Liver (tissue), 9 donors: ENCODE results near the gene ETV6. TPM values are rescaled to one million over a fixed set of nuclear protein-coding genes. Genes with fewer than 3 reads are reported as not detected.

ENCODE experiments used
- DNase-seq: peaks from one replicate; pipeline ENCODE4 v3.0.0-alpha.2; 2017; ENCODE audit warnings: low spot score
- H3K27ac ChIP-seq, 2 donors: one replicate each; pipeline ENCODE4 v1.7.0; 2013; ENCODE audit warnings: inconsistent platforms in 2 of 2, low read length in 2 of 2, control low read depth in 1 of 2, low read depth in 1 of 2, mild to moderate bottlenecking in 1 of 2
- H3K27me3 ChIP-seq, 4 donors: one replicate each; pipeline versions ENCODE4 v1.6.1 to v1.7.0; 2013; ENCODE audit warnings: low read length in 3 of 4, inconsistent platforms in 1 of 4, mild to moderate bottlenecking in 1 of 4, moderate library complexity in 1 of 4; ENCODE audit not compliant: control insufficient read depth in 4 of 4, insufficient read depth in 4 of 4
- H3K36me3 ChIP-seq, 4 donors: one replicate each; pipeline versions ENCODE4 v1.6.1 to v1.7.0; 2013; ENCODE audit warnings: low read length in 3 of 4, mild to moderate bottlenecking in 3 of 4, low read depth in 1 of 4, moderate library complexity in 1 of 4; ENCODE audit not compliant: control insufficient read depth in 4 of 4, insufficient read depth in 3 of 4
- H3K4me1 ChIP-seq, 4 donors: one replicate each; pipeline versions ENCODE4 v1.6.1 to v1.7.0; 2013; ENCODE audit warnings: low read length in 3 of 4, mild to moderate bottlenecking in 3 of 4, moderate library complexity in 1 of 4; ENCODE audit not compliant: control insufficient read depth in 4 of 4, insufficient read depth in 4 of 4
- H3K4me3 ChIP-seq, 3 donors: one replicate each; pipeline versions ENCODE4 v1.6.1 to v1.7.0; 2013; ENCODE audit warnings: low read length in 3 of 3, control low read depth in 1 of 3, low read depth in 1 of 3, mild to moderate bottlenecking in 1 of 3
- H3K9ac ChIP-seq, 2 donors: one replicate each; pipeline ENCODE4 v1.7.0; 2013; ENCODE audit warnings: low read length in 2 of 2, mild to moderate bottlenecking in 2 of 2, moderate library complexity in 2 of 2, control low read depth in 1 of 2, low read depth in 1 of 2
- H3K9me3 ChIP-seq, 4 donors: one replicate each; pipeline versions ENCODE4 v1.6.1 to v1.7.0; 2013; ENCODE audit warnings: low read length in 3 of 4; ENCODE audit not compliant: control insufficient read depth in 4 of 4
- CTCF ChIP-seq: fragments of 150-350 bp; IDR thresholded peaks from 2 replicates; pipeline ENCODE4 v1.5.1; 2017; ENCODE audit warnings: improper control_type of control experiment, low read depth, low read length; ENCODE audit not compliant: missing input control
- EGR1 ChIP-seq, 2 donors: IDR thresholded peaks; 2 replicates each; pipeline ENCODE4 v1.6.1; 2016 to 2018; ENCODE audit warnings: antibody characterized with exemption in 2 of 2, low read depth in 2 of 2
- FOXA1 ChIP-seq: IDR thresholded peaks from 2 replicates; pipeline ENCODE4 v1.6.1; 2016; ENCODE audit warnings: antibody characterized with exemption
- FOXA2 ChIP-seq: IDR thresholded peaks from 2 replicates; pipeline ENCODE4 v1.6.1; 2016; ENCODE audit warnings: antibody characterized with exemption
- GABPA ChIP-seq, 2 donors: IDR thresholded peaks in 1 of 2; conservative IDR thresholded peaks in 1 of 2; 2 replicates each; pipeline ENCODE4 v1.6.1; 2016; ENCODE audit warnings: antibody characterized with exemption in 2 of 2, mild to moderate bottlenecking in 1 of 2, moderate library complexity in 1 of 2
- HNF4A ChIP-seq, 2 donors: conservative IDR thresholded peaks; 2 replicates each; pipeline ENCODE4 v1.6.1; 2016; ENCODE audit warnings: antibody characterized with exemption in 2 of 2, mild to moderate bottlenecking in 2 of 2
- HNF4G ChIP-seq: IDR thresholded peaks from 2 replicates; pipeline ENCODE4 v1.6.1; 2016; ENCODE audit warnings: antibody characterized with exemption
- JUND ChIP-seq, 2 donors: IDR thresholded peaks; 2 replicates each; pipeline ENCODE4 v1.6.1; 2016; ENCODE audit warnings: antibody characterized with exemption in 2 of 2
- MAX ChIP-seq: IDR thresholded peaks from 2 replicates; pipeline ENCODE4 v1.6.1; 2016; ENCODE audit warnings: antibody characterized with exemption
- NR2F2 ChIP-seq: IDR thresholded peaks from 2 replicates; pipeline ENCODE4 v1.6.1; 2016; ENCODE audit warnings: antibody characterized with exemption
- RAD21 ChIP-seq, 2 donors: IDR thresholded peaks; 2 replicates each; pipeline ENCODE4 v1.6.1; 2016; ENCODE audit warnings: antibody characterized with exemption in 2 of 2, mild to moderate bottlenecking in 2 of 2
- REST ChIP-seq: IDR thresholded peaks from 2 replicates; pipeline ENCODE4 v1.6.1; 2016; ENCODE audit warnings: antibody characterized with exemption, mild to moderate bottlenecking
- RXRA ChIP-seq, 2 donors: IDR thresholded peaks; 2 replicates each; pipeline ENCODE4 v1.6.1; 2017 to 2018; ENCODE audit warnings: antibody characterized with exemption in 2 of 2, mild to moderate bottlenecking in 1 of 2
- SP1 ChIP-seq: IDR thresholded peaks from 2 replicates; pipeline ENCODE4 v1.6.1; 2018; ENCODE audit warnings: antibody characterized with exemption, mild to moderate bottlenecking
- TAF1 ChIP-seq: conservative IDR thresholded peaks from 2 replicates; pipeline ENCODE4 v1.6.1; 2016; ENCODE audit warnings: antibody characterized with exemption, mild to moderate bottlenecking
- YY1 ChIP-seq: IDR thresholded peaks from 2 replicates; pipeline ENCODE4 v1.6.1; 2016; ENCODE audit warnings: antibody characterized with exemption, mild to moderate bottlenecking
- ZBTB33 ChIP-seq: IDR thresholded peaks from 2 replicates; pipeline ENCODE4 v1.6.1; 2016; ENCODE audit warnings: antibody characterized with exemption
- WGBS: extraction: QIAGEN DNeasy Blood & Tissue Kit; methylation state at CpG from one replicate; pipeline ENCODE4 v1.1.7; 2013; 5-methylcytosine and 5-hydroxymethylcytosine counted together
- polyA plus RNA-seq, 2 donors: library from polyadenylated mRNA; stranded (reverse) in 1 of 2; unstranded in 1 of 2; fragments of 200-250 nt in 1 of 2; fragments of >200 nt in 1 of 2; fragmentation: Nextera tagmentation in 1 of 2; extraction: Ambion mirVana in 1 of 2; gene quantifications; one replicate each; pipeline versions ENCODE4 v1.2.1 to v1.2.3, GENCODE V29; 2013 to 2015
- total RNA-seq, 2 donors: library from RNA; depleted of rRNA; stranded (reverse); fragments of >200 nt; gene quantifications; one replicate each; pipeline ENCODE4 v1.2.3, GENCODE V29; 2014
- TF ChIP-seq, protein P1 (sequence below): IDR thresholded peaks from 2 replicates; pipeline ENCODE4 v1.6.1; 2016; ENCODE audit warnings: antibody characterized with exemption
- donor health status: healthy.
- donor health status: healthy.
- donor health status: healthy.
- donor health status: healthy.
- donor health status: healthy.

The ETV6 gene
- total and polyA plus RNA-seq, 4 donors: 2.0 to 6.2 (median 3.5) TPM

GRCh38 chr12:11655842-11656241 lies 6.4 kb downstream of the ETV6 start:
- no peaks in the 10 kb centered on the region for H3K9me3 ChIP-seq
- H3K27me3 ChIP-seq: no peaks in the 10 kb centered on the region
- H3K27ac ChIP-seq: no peak overlapping the region
- H3K4me3 ChIP-seq: no peak overlapping the region
- TF ChIP-seq CTCF (no peak), ZBTB33 (no peak), FOXA1 (no peak), FOXA2 (no peak), RAD21 (IDR thresholded peaks at IDR 0.05) (no peak), TAF1 (no peak), HNF4G (no peak), HNF4A (conservative IDR thresholded peaks at IDR 0.05) (no peak), YY1 (no peak), MAX (no peak), RXRA (IDR thresholded peaks at IDR 0.05) (no peak), JUND (IDR thresholded peaks at IDR 0.05) (no peak), NR2F2 (no peak), REST (no peak), GABPA (IDR thresholded peaks at IDR 0.05 in 1 of 2, conservative IDR thresholded peaks at IDR 0.05 in 1 of 2) (no peak), SP1 (no peak), EGR1 (IDR thresholded peaks at IDR 0.05; ENCODE audit: low read depth in 2 of 2) (no peak)
- TF ChIP-seq, protein P1, sequence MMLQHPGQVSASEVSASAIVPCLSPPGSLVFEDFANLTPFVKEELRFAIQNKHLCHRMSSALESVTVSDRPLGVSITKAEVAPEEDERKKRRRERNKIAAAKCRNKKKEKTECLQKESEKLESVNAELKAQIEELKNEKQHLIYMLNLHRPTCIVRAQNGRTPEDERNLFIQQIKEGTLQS: no peak
- 89% methylated on average over 5 of the region's 5 CpGs for WGBS
- H3K4me1 ChIP-seq: peaks cover 3 to 21% (median 11%) of the 10 kb centered on the region in 4 donors
- no peaks in the 10 kb centered on the region for H3K36me3 ChIP-seq
- no peak for DNase-seq
- H3K9ac ChIP-seq: no peak overlapping the region
